Loucy (cell line): ENCODE data around the gene CD44.

ENCODE experiments used
- H2AFZ ChIP-seq: fragments of 200-600 bp; sonication (generic); 2 replicates; pipeline ENCODE4 v1.6.0; 2016; ENCODE audit warnings: antibody characterized with exemption, mild to moderate bottlenecking, low read length, moderate library complexity
- H3F3A ChIP-seq: fragments of 200-600 bp; 2 replicates; pipeline ENCODE4 v1.6.0; 2016; ENCODE audit warnings: antibody characterized with exemption, low read depth, mild to moderate bottlenecking
- H3K27me3 ChIP-seq: fragments of 200-600 bp; sonication (generic); 2 replicates; pipeline ENCODE4 v1.6.1; 2014; ENCODE audit warnings: low read length, mild to moderate bottlenecking; ENCODE audit not compliant: insufficient read depth, poor library complexity, severe bottlenecking
- H3K36me3 ChIP-seq: fragments of 200-600 bp; sonication (generic); 2 replicates; pipeline ENCODE4 v1.6.1; 2016; ENCODE audit warnings: low read length; ENCODE audit not compliant: insufficient read depth
- H3K4me1 ChIP-seq: fragments of 200-600 bp; sonication (generic); 2 replicates; pipeline ENCODE4 v1.5.1; 2014; ENCODE audit warnings: low read length, mild to moderate bottlenecking; ENCODE audit not compliant: insufficient read depth, poor library complexity, severe bottlenecking
- H3K4me2 ChIP-seq: fragments of 200-600 bp; sonication (generic); 2 replicates; pipeline ENCODE4 v1.6.0; 2014; ENCODE audit warnings: antibody characterized with exemption, low read length, low read depth, mild to moderate bottlenecking; ENCODE audit not compliant: poor library complexity, severe bottlenecking
- H3K4me3 ChIP-seq: fragments of 200-600 bp; sonication (generic); 2 replicates; pipeline ENCODE4 v1.5.1; 2014; ENCODE audit warnings: low read length, mild to moderate bottlenecking, mixed read lengths; ENCODE audit not compliant: poor library complexity, severe bottlenecking
- H3K79me2 ChIP-seq: fragments of 200-600 bp; sonication (generic); 2 replicates; pipeline ENCODE4 v1.6.1; 2014; ENCODE audit warnings: low read length; ENCODE audit not compliant: insufficient read depth
- H3K9ac ChIP-seq: fragments of 200-600 bp; sonication (generic); 2 replicates; pipeline ENCODE4 v1.6.0; 2014; ENCODE audit warnings: mild to moderate bottlenecking, low read depth, low read length, moderate library complexity; ENCODE audit not compliant: poor library complexity, severe bottlenecking
- H3K9me2 ChIP-seq: fragments of 200-600 bp; sonication (generic); replicated peaks from 2 replicates; pipeline ENCODE4 v1.6.1; 2016; ENCODE audit warnings: low read depth, low read length, mixed read lengths
- H3K9me3 ChIP-seq: fragments of 200-600 bp; sonication (generic); 2 replicates; pipeline ENCODE4 v1.6.1; 2014; ENCODE audit warnings: mild to moderate bottlenecking, antibody characterized with exemption, low read length, low read depth; ENCODE audit not compliant: insufficient read depth
- H4K20me1 ChIP-seq: fragments of 200-600 bp; sonication (generic); 2 replicates; pipeline ENCODE4 v1.6.0; 2014; ENCODE audit warnings: antibody characterized with exemption, low read length, mild to moderate bottlenecking; ENCODE audit not compliant: insufficient read depth, poor library complexity, severe bottlenecking
- CTCF ChIP-seq: fragments of 200-600 bp; sonication (generic); conservative IDR thresholded peaks from 2 replicates; pipeline ENCODE4 v1.5.1; 2014; ENCODE audit warnings: mild to moderate bottlenecking, antibody characterized with exemption, low read length
- EZH2phosphoT487 ChIP-seq: fragments of 200-600 bp; IDR thresholded peaks from 2 replicates; pipeline ENCODE4 v1.6.1; 2018; ENCODE audit warnings: antibody characterized with exemption, mild to moderate bottlenecking, moderate library complexity, borderline replicate concordance

Gene CD44

GRCh38 chr11:35214792-35215193 is 75.8 kb downstream of the CD44 start:
- no peaks in the 10 kb centered on the region for H3K27me3 ChIP-seq
- TF ChIP-seq EZH2phosphoT487 (no peak), CTCF (no peak)
- H3K4me1 ChIP-seq: no peaks in the 10 kb centered on the region
- H3K79me2 ChIP-seq: no peaks in the 10 kb centered on the region
- no peak overlapping the region for H3K4me3 ChIP-seq
- no peaks in the 10 kb centered on the region for H3K9me3 ChIP-seq
- no peaks in the 10 kb centered on the region for H3K9me2 ChIP-seq
- H3K4me2 ChIP-seq: no peak overlapping the region
- no peaks in the 10 kb centered on the region for H3F3A ChIP-seq
- H4K20me1 ChIP-seq: no peaks in the 10 kb centered on the region
- H2AFZ ChIP-seq: no peak overlapping the region
- H3K36me3 ChIP-seq: peaks cover 66% of the 10 kb centered on the region; the same call in 1 of the 2 replicates
- no peak overlapping the region for H3K9ac ChIP-seq

GRCh38 chr11:35215945-35216344 is 77.0 kb downstream of the CD44 start:
- TF ChIP-seq CTCF: no peak
- TF ChIP-seq EZH2phosphoT487: no peak
- H3K4me2 ChIP-seq: no peak overlapping the region
- H3K9ac ChIP-seq: no peak overlapping the region
- H3K9me3 ChIP-seq: no peaks in the 10 kb centered on the region
- no peak overlapping the region for H3K4me3 ChIP-seq
- no peaks in the 10 kb centered on the region for H4K20me1 ChIP-seq
- no peaks in the 10 kb centered on the region for H3K9me2 ChIP-seq
- H3K36me3 ChIP-seq: peaks cover 66% of the 10 kb centered on the region; the same call in 1 of the 2 replicates
- no peaks in the 10 kb centered on the region for H3F3A ChIP-seq
- no peaks in the 10 kb centered on the region for H3K27me3 ChIP-seq
- no peaks in the 10 kb centered on the region for H3K4me1 ChIP-seq
- no peaks in the 10 kb centered on the region for H3K79me2 ChIP-seq
- H2AFZ ChIP-seq: no peak overlapping the region

- H3K4me3 ChIP-seq: no peak overlapping the region
- H3K9me3 ChIP-seq: no peaks in the 10 kb centered on the region
- H3K36me3 ChIP-seq: peaks cover 74% of the 10 kb centered on the region; the same call in 1 of the 2 replicates
- H3K79me2 ChIP-seq: no peaks in the 10 kb centered on the region
- no peak overlapping the region for H2AFZ ChIP-seq
- H4K20me1 ChIP-seq: no peaks in the 10 kb centered on the region
- H3K9me2 ChIP-seq: no peaks in the 10 kb centered on the region
- no peaks in the 10 kb centered on the region for H3K4me1 ChIP-seq
- no peak overlapping the region for H3K4me2 ChIP-seq
- TF ChIP-seq CTCF: no peak
- TF ChIP-seq EZH2phosphoT487: no peak
- no peaks in the 10 kb centered on the region for H3K27me3 ChIP-seq
- H3F3A ChIP-seq: no peaks in the 10 kb centered on the region
- no peak overlapping the region for H3K9ac ChIP-seq
Measured at GRCh38 chr11:35216962-35217678, 78.1 kb downstream of the CD44 start.
